Brain microvascular endothelial cell (primary cell): ENCODE measurements around the gene PHB1.

Experiments used
- DNase-seq: peaks from one replicate; pipeline ENCODE4 v3.0.0-alpha.2; 2020
- H3K27ac ChIP-seq: fragments of 250-450 bp; sonication (Bioruptor Pico); 2 replicates; pipeline ENCODE4 v1.5.1; 2020; ENCODE audit warnings: mild to moderate bottlenecking, moderate library complexity
- H3K27me3 ChIP-seq: fragments of 250-450 bp; sonication (Bioruptor Pico); replicated peaks from 2 replicates; pipeline ENCODE4 v1.5.1; 2020; ENCODE audit warnings: mild to moderate bottlenecking
- H3K36me3 ChIP-seq: fragments of 250-450 bp; sonication (Bioruptor Pico); replicated peaks from 2 replicates; pipeline ENCODE4 v1.5.1; 2020; ENCODE audit warnings: mild to moderate bottlenecking
- H3K4me3 ChIP-seq: 2 replicates; pipeline ENCODE4 v1.5.1; 2011; ENCODE audit warnings: low read depth, mild to moderate bottlenecking, control low read depth, low read length, moderate library complexity
- in situ Hi-C: cut with HindIII; loops from 2 replicates; pipeline ENCODE4 v1.10.0; 2017; ENCODE audit warnings: low sequenced_read_pairs, low pct_ligation_motif_present
- TF ChIP-seq, protein P1 (sequence below): IDR thresholded peaks from 2 replicates; pipeline ENCODE4 v1.5.1; 2011; ENCODE audit warnings: low read depth, mild to moderate bottlenecking, moderate library complexity, low read length, control low read depth, inconsistent platforms; ENCODE audit errors: missing control alignments

The PHB1 gene

DNA sequence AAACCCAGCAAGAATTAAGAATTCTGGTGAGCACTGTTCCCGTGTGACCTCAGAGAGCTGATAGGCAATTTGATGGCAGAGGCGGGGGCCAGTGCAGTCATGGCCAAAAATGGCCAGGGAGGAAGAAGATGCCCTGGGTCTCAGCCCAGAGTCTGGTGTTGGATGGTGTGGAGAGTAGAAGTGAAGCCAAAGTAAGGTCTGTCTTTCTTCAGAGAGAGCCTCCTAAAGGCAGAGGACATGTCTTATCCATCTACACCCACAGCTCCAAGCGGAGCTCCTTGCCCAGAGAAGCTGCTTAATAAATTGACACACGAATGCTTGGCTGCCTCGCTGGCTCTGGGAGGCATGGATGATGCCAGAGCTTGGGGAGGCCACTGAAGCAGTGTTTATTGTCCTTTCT, 32.9 kb downstream of the PHB1 start:
- Histone ChIP-seq H3K4me3 (no peak overlapping the region), H3K36me3 (no peaks in the 10 kb centered on the region), H3K27me3 (no peaks in the 10 kb centered on the region), H3K27ac (no peak overlapping the region)
- in situ Hi-C loops, result no loop called here
- DNase-seq, result no peak
- TF ChIP-seq, protein P1, sequence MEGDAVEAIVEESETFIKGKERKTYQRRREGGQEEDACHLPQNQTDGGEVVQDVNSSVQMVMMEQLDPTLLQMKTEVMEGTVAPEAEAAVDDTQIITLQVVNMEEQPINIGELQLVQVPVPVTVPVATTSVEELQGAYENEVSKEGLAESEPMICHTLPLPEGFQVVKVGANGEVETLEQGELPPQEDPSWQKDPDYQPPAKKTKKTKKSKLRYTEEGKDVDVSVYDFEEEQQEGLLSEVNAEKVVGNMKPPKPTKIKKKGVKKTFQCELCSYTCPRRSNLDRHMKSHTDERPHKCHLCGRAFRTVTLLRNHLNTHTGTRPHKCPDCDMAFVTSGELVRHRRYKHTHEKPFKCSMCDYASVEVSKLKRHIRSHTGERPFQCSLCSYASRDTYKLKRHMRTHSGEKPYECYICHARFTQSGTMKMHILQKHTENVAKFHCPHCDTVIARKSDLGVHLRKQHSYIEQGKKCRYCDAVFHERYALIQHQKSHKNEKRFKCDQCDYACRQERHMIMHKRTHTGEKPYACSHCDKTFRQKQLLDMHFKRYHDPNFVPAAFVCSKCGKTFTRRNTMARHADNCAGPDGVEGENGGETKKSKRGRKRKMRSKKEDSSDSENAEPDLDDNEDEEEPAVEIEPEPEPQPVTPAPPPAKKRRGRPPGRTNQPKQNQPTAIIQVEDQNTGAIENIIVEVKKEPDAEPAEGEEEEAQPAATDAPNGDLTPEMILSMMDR, result no peak

GRCh38 chr17:49381033-49381432, 33.6 kb downstream of the PHB1 start:
- TF ChIP-seq, protein P1, result no peak
- no peak for DNase-seq
- in situ Hi-C loops, result no loop called here

DNA sequence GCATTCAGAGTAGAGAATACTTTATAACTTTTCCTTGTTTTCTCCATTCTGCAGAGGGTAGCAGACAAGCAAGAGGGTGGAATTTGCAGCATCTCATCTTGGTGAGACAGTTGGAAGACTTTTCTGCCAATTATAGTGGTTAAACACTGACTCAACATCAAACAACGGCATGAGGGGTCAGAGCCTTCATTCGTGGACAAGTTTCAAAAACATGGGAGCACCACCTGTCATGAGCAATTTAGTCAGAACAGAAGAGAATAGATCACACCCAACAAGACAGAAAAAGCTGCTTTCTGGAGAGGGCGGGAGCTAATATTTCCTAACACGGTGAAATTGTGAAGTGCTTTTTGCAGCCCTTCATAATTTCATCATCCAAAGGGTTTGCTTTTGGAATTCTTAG, 34.8 kb downstream of the PHB1 start:
- Histone ChIP-seq H3K27me3 (no peaks in the 10 kb centered on the region), H3K36me3 (no peaks in the 10 kb centered on the region), H3K27ac (no peak overlapping the region), H3K4me3 (no peak overlapping the region)
- DNase-seq, result no peak
- in situ Hi-C loops, result no loop called here
- TF ChIP-seq, protein P1, result no peak

More at GRCh38 chr17:49381033-49381432, 33.6 kb downstream of the PHB1 start:
- H3K27me3 ChIP-seq, result no peaks in the 10 kb centered on the region
- no peaks in the 10 kb centered on the region for H3K36me3 ChIP-seq
- no peak overlapping the region for H3K4me3 ChIP-seq
- no peak overlapping the region for H3K27ac ChIP-seq

- TF ChIP-seq, protein P1, result no peak
- Histone ChIP-seq H3K4me3 (no peak overlapping the region), H3K36me3 (no peaks in the 10 kb centered on the region), H3K27me3 (no peaks in the 10 kb centered on the region), H3K27ac (no peak overlapping the region)
- DNase-seq, result no peak
- in situ Hi-C loops, result no loop called here
These were observed 36.4 kb downstream of the PHB1 start for GRCh38 chr17:49378311-49378710.

DNA sequence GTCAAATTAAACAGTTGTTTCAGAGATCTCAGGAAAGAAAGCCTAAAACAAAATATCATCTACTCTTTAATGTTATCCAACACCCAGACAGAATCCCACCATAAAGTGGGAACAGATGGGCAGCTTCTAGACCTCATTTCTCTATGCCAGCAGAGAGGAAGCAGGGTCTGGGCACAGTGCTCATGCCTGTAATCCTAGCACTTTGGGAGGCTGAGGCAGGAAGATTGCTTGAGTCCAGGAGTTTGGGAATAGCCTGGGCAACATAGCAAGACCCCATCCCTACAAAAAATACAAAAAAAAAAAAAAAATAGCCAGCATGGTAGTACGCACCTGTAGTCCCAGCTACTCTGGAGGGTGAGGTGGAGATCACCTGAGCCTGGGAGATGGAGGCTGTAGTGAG, 39.1 kb downstream of the PHB1 start:
- TF ChIP-seq, protein P1, result no peak

GRCh38 chr17:49373115-49373514, 41.6 kb downstream of the PHB1 start:
- DNase-seq, result no peak
- Histone ChIP-seq H3K4me3 (no peak overlapping the region), H3K36me3 (no peaks in the 10 kb centered on the region), H3K27me3 (no peaks in the 10 kb centered on the region), H3K27ac (no peak overlapping the region)
- in situ Hi-C loops, result no loop called here
- TF ChIP-seq, protein P1, result no peak

More for the DNA sequence above, 39.1 kb downstream of the PHB1 start:
- Histone ChIP-seq H3K27me3 (no peaks in the 10 kb centered on the region), H3K36me3 (no peaks in the 10 kb centered on the region), H3K4me3 (no peak overlapping the region), H3K27ac (no peak overlapping the region)
- no peak for DNase-seq
- in situ Hi-C loops, result no loop called here
